OCI-LY3 (cell line): ENCODE data around the gene EML1.

Experiments
- CTCF ChIP-seq: fragments of 200-600, 300-600 bp; sonication (generic); IDR thresholded peaks from 2 replicates; pipeline ENCODE4 v1.5.1; 2014; ENCODE audit warnings: antibody characterized with exemption, low read length, low read depth
- EZH2phosphoT487 ChIP-seq: fragments of 200-600 bp; shearing (Covaris generic); IDR thresholded peaks from 2 replicates; pipeline ENCODE4 v1.6.1; 2018; ENCODE audit warnings: antibody characterized with exemption, mixed run types, low read depth

GRCh38 chr14:99806836-99807235 lies 13.6 kb downstream of the EML1 start:
- TF ChIP-seq CTCF (no peak), EZH2phosphoT487 (no peak)
